GM21825 (cell line): ENCODE results near the gene PRXL2B.

Experiments
- ATAC-seq: cut with Tn5 transposase; IDR thresholded peaks from one replicate; pipeline ENCODE4 v1.9.1; 2021; ENCODE audit warnings: mild to moderate bottlenecking, moderate library complexity; ENCODE audit not compliant: unreplicated experiment

Gene PRXL2B

GRCh38 chr1:2584686-2585317 is 1.8 kb upstream of the PRXL2B start:
- no peak for ATAC-seq

DNA sequence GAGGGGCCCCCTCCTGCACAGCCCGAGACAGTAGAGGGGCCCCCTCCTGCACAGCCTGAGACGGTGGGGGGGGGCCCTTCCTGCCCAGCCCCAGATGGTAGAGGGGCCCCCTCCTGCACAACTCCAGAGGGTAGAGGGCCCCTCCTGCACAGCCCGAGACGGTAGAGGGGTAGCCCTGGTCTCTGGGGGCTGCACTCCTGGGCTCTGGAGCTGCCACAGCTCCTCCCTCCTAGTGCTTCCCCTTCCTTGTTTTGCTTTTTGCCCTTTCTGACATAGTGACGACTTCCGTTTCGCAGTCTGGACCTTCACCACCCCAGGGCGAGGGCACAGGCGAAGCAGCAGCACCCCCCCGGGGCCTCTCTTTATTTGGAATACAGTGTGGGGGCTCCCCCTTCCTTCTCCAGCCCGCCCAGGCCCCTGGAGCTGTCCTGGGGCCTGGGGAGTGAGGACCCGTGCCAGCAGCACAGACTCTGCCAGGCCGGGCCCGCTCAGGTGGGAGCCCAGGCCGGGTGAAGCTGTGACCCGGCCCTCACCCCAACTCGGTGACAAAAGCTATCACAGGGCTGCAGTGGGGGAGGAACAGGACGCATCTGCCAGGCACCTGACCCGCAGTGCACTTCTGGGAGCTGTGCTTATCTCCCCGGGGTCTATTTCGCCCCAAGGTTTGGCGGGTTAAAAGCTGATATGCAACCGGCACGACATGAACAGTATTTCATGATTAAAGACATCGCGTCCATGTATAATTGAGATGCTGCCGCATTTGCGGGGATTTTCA is 1.1 kb upstream of the PRXL2B start:
- ATAC-seq: peak; percentile 37

- no peak for ATAC-seq
Observed at GRCh38 chr1:2587071-2587859, 688 bp downstream of the PRXL2B start.

DNA sequence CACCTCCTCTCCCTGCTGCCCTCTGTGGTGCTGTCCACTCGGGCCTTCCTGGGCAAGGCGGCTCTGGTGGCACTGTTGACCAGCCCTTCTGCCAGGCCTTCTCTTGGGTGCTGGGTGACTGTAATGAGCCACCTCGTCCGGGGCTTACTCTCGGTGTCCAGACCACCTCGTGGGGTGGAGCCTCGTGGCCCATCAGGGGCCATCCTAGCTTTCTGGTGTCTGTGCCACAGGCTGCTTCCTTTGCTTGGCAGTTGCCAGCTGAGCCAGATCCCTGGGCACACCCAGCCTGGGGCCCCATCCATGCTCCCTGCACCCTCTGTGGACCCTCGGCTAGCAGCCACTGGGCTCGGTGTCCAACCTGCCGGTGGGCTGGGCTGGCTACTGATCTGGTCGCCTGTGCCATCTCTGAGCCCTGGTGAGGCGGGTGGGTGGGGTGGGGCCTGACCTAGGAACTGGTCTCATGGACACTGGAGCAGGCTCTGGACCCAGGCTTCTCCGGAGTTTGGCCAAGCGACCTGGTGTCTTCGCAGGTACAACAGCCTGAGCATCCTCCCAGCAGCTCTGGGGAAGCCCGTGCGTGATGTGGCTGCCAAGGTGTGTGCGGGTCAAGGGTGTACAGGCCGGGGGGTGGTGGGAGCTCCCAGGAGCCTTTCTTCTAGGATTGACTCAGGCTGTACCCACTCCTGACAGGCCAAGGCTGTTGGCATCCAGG is 1.4 kb downstream of the PRXL2B start:
- no peak for ATAC-seq

DNA sequence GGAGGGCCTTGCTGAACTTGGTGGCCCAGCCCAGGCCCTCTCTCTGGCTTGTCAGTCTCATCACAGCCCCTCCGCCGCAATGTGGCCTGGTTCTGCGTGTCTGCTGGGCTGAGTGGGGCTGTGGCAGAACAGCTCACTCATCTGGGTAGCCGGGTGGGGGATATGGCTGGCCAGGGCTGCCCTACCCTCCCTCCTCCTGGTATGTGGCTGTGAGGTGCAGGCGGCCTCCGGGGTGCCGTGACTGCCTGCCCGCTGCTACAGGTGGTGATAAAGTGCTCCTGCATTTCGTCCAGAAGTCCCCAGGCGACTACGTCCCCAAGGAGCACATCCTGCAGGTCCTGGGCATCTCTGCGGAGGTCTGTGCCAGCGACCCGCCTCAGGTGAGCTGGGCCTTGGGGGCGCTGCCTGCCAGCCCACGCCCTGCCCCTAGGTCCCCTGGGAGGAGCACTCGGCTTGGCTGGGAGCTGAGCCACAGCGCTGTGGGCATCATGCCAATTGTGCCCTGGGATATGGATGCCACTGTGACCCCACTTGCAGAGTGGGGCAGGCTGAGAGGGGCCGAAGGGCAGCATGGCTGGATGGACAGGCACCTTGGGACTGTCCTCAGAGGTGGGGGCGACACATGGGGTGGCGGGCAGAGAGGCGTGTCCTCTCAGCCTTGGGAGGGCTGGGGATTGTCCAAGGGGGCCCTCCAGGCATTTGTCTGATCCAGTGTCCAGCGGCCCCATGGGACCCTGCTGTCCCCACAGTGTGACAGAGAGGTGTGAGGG is 2.3 kb downstream of the PRXL2B start:
- no peak for ATAC-seq

GRCh38 chr1:2589431-2590232 is 3.1 kb downstream of the PRXL2B start:
- no peak for ATAC-seq

DNA sequence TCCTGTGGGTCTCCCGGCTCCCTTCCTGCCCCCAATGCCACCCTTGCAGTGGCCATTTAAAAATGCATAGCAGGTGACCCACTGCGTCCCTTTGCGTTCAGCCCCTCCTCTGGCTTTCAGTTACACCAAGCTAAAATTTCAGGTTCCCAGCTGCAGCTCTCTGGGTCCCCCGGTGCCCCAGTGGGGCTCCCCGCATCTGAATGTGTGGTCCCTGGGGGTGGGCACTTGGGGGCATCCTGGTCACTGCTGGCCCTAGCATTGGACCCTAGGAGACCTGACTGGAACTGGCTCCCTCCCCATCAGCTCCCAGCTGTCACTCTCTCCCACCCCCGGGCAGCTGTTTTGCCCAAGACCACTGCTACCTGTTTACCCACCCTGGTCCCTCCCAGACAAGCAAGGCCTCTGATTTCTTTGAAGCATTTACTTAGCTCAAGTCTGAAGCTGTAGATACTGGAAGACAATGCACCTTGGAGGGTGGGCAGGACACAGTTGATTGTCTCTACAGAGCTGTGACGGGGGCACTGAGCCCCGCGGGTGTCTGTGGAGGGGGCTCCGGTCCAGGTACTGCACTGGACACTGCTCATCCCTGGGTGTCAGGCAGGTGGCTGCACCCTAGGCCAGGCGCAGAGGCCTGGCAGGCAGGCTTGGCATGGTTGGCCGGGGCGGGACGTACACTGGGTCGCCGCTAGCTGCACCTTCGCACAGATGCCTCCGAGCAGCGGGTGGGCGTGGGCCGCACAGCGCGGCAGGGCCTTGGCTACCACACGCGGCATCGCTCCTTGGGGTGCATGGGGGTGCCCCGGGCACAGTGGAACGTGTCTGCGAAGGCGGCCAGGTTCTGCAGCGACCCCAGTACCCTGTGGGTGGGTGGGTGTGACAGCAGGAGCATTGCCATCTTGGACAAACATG is 3.9 kb downstream of the PRXL2B start:
- no peak for ATAC-seq

DNA sequence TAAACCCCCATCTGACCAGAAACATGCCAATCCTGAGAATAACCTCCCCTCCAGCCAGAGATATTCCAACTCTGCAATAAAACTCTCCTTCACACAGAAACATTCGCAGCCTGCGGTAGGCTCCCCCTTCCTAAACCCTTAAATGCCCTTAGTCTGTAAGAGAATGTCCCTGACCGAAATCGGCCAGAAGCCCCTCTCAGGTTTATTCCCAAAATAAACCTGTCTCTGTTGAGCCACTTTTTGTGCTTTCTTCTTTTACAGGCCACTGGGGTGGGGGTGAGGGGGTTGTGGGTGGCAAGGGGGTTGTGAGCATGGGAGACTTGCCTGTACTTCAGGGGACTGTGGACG is 4.6 kb downstream of the PRXL2B start:
- no peak for ATAC-seq

GRCh38 chr1:2591581-2592261 is 5.1 kb downstream of the PRXL2B start:
- no peak for ATAC-seq

GRCh38 chr1:2592672-2593071 is 6.1 kb downstream of the PRXL2B start:
- no peak for ATAC-seq

GRCh38 chr1:2593251-2593878 is 6.8 kb downstream of the PRXL2B start:
- no peak for ATAC-seq

DNA sequence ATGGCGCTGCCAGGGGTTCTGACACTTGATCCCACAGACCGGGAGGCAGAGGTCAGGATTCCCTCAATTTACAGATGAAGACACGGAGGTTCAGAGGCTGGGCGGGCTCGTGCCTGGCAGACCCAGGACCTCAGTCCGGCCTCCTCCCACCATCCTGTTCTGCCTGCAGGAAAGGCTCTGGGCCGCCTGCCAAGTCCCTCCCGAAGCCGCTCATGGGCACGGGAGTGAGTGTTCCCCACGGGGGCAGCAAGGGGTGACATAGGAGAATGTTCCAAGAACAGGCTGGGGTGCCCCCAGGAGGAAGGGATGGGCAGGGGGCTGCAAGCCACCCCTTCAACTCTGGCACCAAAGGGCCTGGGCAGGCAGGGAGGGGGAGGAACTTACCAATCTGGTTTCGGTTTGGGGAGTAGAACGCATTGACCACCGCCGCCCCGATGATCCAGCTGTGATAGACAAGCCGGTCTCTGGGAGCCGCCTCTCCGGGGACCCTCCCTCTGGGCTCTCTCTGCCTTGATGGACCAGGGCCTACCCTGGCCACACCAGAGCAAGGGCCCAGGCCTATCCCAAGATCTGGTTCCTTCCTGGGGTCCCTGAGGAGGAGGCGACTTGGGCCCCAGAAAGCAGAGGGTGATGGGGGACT is 7.5 kb downstream of the PRXL2B start:
- ATAC-seq: no peak

- ATAC-seq: no peak
Observed at GRCh38 chr1:2594641-2595131, 8.1 kb downstream of the PRXL2B start.

DNA sequence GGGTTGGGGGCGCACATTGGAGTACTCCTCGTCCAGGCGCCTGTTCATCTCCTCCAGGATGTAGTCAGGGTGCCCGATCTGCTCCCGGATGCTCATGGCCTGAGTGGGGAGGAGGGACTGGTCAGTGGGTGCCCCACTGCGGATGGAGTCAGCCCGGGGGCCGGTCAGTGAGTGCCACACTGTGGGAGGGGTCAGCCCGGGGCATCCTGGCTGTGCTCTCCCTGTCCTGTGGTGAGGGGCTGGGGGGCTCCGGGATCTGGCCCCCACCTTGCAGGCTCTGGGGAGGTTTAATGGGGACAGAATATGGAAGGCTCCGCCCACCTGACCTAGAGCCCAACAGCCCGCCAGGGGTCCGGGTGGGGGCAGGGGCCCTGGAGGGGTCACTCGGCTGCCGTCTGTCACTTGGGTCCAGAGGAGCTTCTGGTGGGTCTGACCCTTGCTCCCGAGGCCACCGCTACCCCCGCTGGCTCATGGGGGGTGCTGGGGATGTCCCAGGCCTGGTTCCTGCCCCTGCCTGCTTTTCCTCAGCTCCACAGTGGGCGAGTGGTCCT is 8.8 kb downstream of the PRXL2B start:
- no peak for ATAC-seq

GRCh38 chr1:2595812-2596529 is 9.4 kb downstream of the PRXL2B start:
- no peak for ATAC-seq
